ENCODE data around the gene IFT27. TPM values are rescaled to one million over a fixed set of nuclear protein-coding genes. Genes with fewer than 3 reads are reported as not detected.

The IFT27 gene
- total and polyA plus RNA-seq, 2 of the 4 experiments (the other 2 are of a cell fraction), result 14.5 to 26.9 TPM

DNA sequence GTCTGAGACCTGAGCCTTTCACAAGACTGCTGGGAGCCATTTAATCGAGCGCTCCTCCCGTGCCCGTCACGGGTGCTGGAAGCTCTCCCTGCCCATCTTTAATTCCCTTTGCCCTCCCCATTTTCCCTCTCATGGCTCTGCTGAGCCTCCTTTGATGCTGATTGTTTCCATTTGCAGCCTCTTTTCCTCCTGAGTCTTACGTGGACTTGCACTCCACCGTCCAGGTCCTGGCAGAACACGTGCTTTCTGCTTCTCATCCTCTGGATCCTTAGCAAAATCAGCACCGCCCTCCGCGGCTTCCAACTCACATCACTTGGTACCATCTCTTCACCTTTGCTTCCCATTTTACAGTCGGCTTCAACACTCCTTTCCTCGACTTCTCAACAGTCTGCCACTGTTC is 7.3 kb downstream of the IFT27 start (continued):
- no peak for TF ChIP-seq CHD1 (IDR thresholded peaks at IDR 0.05; ENCODE audit: low read depth, low read length)
- no peak for TF ChIP-seq MAZ (IDR thresholded peaks at IDR 0.05; ENCODE audit: borderline replicate concordance, low read depth, low read length)
- no peak for TF ChIP-seq MAFK (IDR thresholded peaks at IDR 0.05; ENCODE audit: low read depth, low read length)
- no peak for TF ChIP-seq POLR2A (IDR thresholded peaks at IDR 0.05; ENCODE audit: low read depth, low read length)

DNA sequence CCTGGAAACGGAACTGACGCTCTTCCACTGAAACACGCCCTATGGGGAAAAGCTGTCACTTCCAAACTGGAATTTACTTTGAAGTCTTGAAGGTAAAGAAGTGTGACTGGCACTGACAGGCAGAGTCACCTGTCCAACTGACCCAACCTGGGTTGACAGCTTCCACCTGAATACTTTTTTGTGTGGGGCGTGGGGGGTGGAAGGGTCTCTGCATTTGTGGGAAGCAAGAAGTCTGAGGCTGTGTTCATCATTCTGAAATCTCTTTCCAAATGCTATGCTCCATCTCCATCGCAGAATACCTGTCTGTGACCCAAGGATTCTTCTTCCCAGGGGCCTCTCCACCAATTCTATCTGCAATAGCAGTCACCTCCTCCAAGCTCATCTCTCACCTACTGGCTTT is 7.8 kb downstream of the IFT27 start:
- Histone ChIP-seq H3K4me2 (ENCODE audit: low read depth, low read length) (no peak overlapping the region), H4K91ac (ENCODE audit: insufficient read depth, low read depth, low read length) (no peak overlapping the region), H3K9me1 (ENCODE audit: insufficient read depth, low read length) (no peaks in the 10 kb centered on the region; the same call in 1 of the 2 replicates), H4K5ac (ENCODE audit: low read depth, low read length) (no peak overlapping the region), H3K27ac (ENCODE audit: insufficient read depth, low read length) (no peak overlapping the region), H3K27me3 (ENCODE audit: control insufficient read depth, insufficient read depth, low read length) (no peaks in the 10 kb centered on the region), H2AK5ac (ENCODE audit: low read depth, low read length) (no peak overlapping the region), H2AFZ (replicated peaks; ENCODE audit: low read length, poor library complexity) (no peak overlapping the region), H2AK9ac (replicated peaks; ENCODE audit: low read depth, low read length, poor library complexity) (no peak overlapping the region), H2BK5ac (ENCODE audit: low read depth, low read length, poor library complexity, severe bottlenecking) (no peak overlapping the region), H3K36me3 (ENCODE audit: control insufficient read depth, insufficient read depth, low read length) (peaks cover 19% of the 10 kb centered on the region), H3K4me1 (ENCODE audit: control insufficient read depth, insufficient read depth, low read length) (peaks cover 5% of the 10 kb centered on the region; the same call in 1 of the 2 replicates), H2BK20ac (ENCODE audit: low read depth, low read length) (no peak overlapping the region), H2BK15ac (ENCODE audit: low read depth, low read length) (no peak overlapping the region), H3K4me3 (ENCODE audit: insufficient read depth, low read depth, low read length) (no peak overlapping the region), H4K8ac (ENCODE audit: low read depth in 2 of 2, low read length in 2 of 2) (no peak overlapping the region), H3K18ac (ENCODE audit: low read depth, low read length) (no peak overlapping the region), H3K9me3 (ENCODE audit: control insufficient read depth, insufficient read depth, low read length) (no peaks in the 10 kb centered on the region), H3K79me1 (ENCODE audit: low read depth in 1 of 2, low read length in 2 of 2) (0 out of 4 replicates have a peak, but pooled peaks cover 0 to 3% of the 10 kb centered on the region in 2 experiments), H2BK120ac (ENCODE audit: low read depth, low read length) (no peak overlapping the region), H4K20me1 (ENCODE audit: insufficient read depth, low read length) (no peaks in the 10 kb centered on the region), H3K9ac (ENCODE audit: low read depth, low read length) (no peak overlapping the region), H3K4ac (ENCODE audit: low read depth, low read length) (no peak overlapping the region), H3K14ac (replicated peaks; ENCODE audit: low read depth, low read length) (no peak overlapping the region), H3K23ac (ENCODE audit: low read depth, low read length) (no peak overlapping the region), H3K56ac (ENCODE audit: extremely low read depth, insufficient read depth, low read length) (no peak overlapping the region)
- intact Hi-C loops (cut with micrococcal nuclease), result no loop called here
- ChIA-PET POLR2A (ENCODE audit: unreplicated experiment) (interaction anchor here (0.6 to 1.4 kb wide), 2 partner anchors 8 to 205 kb away, joined by 3 to 4 read pairs; partner anchors contain the start of gene IFT27), CTCF (no interaction called here)
- in situ Hi-C loops (cut with MboI; ENCODE audit: low sequenced_read_pairs), result no loop called here
- no TSS peak for BruUV-seq (replicated peaks)
- 100% methylated on average over 4 of the region's 5 CpGs; no CpG with 5 or more reads in 1 of the 2 experiments for WGBS, 2 experiments (ENCODE audit: extremely low coverage in 2 of 2, insufficient read length in 1 of 2)
- no peak for ATAC-seq (ENCODE audit: low read depth)
- no peak for DNase-seq
- TF ChIP-seq MAZ (IDR thresholded peaks at IDR 0.05; ENCODE audit: borderline replicate concordance, low read depth, low read length) (no peak), CHD1 (IDR thresholded peaks at IDR 0.05; ENCODE audit: low read depth, low read length) (no peak), MAFK (IDR thresholded peaks at IDR 0.05; ENCODE audit: low read depth, low read length) (no peak), CEBPB (IDR thresholded peaks at IDR 0.05; ENCODE audit: low read depth, low read length) (no peak), NFE2L2 (IDR thresholded peaks at IDR 0.05; ENCODE audit: low read depth, low read length) (no peak), FOS (IDR thresholded peaks at IDR 0.05; ENCODE audit: low read depth, low read length) (no peak)
- TF ChIP-seq, protein P1, sequence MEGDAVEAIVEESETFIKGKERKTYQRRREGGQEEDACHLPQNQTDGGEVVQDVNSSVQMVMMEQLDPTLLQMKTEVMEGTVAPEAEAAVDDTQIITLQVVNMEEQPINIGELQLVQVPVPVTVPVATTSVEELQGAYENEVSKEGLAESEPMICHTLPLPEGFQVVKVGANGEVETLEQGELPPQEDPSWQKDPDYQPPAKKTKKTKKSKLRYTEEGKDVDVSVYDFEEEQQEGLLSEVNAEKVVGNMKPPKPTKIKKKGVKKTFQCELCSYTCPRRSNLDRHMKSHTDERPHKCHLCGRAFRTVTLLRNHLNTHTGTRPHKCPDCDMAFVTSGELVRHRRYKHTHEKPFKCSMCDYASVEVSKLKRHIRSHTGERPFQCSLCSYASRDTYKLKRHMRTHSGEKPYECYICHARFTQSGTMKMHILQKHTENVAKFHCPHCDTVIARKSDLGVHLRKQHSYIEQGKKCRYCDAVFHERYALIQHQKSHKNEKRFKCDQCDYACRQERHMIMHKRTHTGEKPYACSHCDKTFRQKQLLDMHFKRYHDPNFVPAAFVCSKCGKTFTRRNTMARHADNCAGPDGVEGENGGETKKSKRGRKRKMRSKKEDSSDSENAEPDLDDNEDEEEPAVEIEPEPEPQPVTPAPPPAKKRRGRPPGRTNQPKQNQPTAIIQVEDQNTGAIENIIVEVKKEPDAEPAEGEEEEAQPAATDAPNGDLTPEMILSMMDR (conservative IDR thresholded peaks at IDR 0.05; ENCODE audit: low read depth, low read length), result no peak
- dilution Hi-C loops (cut with HindIII; ENCODE audit: low sequenced_read_pairs, unreplicated experiment), result no loop called here

Measured in IMR-90 (cell line).